Measurements from ENCODE around the gene IGF1R.

Gene IGF1R

DNA sequence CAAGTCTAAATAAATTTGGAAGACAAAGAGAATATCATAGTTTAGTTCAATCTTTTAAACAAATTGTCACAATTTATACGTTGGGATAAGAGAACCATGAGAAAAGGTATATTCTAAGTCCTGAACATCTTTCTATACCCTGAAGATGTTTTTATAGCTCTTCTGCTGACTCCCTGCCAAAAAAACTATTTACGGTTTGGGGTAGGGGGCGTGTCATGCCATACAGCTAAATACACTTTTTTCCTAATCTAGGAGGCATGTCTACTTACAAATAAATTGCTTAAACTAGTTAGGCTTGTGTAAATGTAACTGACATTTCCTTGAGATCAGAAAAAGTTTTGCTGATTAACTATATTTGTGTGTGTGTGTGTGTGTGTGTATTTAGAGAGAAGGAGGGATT lies 195.9 kb downstream of the IGF1R start:
- TF ChIP-seq, protein P1, sequence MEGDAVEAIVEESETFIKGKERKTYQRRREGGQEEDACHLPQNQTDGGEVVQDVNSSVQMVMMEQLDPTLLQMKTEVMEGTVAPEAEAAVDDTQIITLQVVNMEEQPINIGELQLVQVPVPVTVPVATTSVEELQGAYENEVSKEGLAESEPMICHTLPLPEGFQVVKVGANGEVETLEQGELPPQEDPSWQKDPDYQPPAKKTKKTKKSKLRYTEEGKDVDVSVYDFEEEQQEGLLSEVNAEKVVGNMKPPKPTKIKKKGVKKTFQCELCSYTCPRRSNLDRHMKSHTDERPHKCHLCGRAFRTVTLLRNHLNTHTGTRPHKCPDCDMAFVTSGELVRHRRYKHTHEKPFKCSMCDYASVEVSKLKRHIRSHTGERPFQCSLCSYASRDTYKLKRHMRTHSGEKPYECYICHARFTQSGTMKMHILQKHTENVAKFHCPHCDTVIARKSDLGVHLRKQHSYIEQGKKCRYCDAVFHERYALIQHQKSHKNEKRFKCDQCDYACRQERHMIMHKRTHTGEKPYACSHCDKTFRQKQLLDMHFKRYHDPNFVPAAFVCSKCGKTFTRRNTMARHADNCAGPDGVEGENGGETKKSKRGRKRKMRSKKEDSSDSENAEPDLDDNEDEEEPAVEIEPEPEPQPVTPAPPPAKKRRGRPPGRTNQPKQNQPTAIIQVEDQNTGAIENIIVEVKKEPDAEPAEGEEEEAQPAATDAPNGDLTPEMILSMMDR (IDR thresholded peaks at IDR 0.05; ENCODE audit: insufficient read depth, low read depth, low read length, missing control alignments): no peak
- DNase-seq (ENCODE audit: low read depth): no peak
- no peak overlapping the region for H3K4me3 ChIP-seq (ENCODE audit: low read depth, low read length)

DNA sequence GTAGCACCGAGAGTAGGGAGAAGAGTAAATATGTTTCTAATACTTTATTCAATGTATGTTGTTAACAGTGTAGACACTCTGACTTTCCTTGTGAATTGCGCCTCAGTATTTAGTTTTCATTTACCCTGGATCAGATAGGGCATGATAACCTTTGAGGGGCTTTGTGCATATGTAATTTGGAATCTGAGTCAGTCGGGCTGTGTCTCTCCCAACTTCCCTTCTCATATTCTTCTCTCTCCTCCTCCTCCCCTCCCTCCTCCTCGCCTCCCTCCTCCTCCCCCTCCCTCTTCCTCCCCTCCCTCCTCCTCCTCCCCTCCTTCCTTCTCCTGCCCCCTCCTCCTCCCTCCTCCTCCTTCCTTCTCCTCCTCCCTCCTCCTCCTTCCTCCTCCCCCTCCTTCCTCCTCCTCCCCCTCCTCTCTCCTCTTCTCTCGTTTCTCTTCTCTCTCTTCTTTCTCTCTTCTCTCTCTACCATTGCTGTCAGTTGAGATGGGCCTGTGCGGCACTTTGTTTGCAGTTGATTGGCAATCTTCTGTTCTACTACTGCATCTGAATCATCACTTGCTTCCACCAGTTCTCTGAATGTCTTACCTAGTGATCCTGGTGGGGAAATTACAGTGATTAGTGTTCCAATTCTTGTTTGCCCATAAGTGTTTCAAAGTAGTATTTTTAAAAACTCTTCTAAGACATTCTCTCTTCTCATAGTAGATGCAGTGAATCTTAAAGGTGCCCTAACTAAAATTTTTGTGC lies 197.0 kb downstream of the IGF1R start:
- TF ChIP-seq, protein P1 (IDR thresholded peaks at IDR 0.05; ENCODE audit: insufficient read depth, low read depth, low read length, missing control alignments): no peak
- H3K4me3 ChIP-seq (ENCODE audit: low read depth, low read length): no peak overlapping the region

DNA sequence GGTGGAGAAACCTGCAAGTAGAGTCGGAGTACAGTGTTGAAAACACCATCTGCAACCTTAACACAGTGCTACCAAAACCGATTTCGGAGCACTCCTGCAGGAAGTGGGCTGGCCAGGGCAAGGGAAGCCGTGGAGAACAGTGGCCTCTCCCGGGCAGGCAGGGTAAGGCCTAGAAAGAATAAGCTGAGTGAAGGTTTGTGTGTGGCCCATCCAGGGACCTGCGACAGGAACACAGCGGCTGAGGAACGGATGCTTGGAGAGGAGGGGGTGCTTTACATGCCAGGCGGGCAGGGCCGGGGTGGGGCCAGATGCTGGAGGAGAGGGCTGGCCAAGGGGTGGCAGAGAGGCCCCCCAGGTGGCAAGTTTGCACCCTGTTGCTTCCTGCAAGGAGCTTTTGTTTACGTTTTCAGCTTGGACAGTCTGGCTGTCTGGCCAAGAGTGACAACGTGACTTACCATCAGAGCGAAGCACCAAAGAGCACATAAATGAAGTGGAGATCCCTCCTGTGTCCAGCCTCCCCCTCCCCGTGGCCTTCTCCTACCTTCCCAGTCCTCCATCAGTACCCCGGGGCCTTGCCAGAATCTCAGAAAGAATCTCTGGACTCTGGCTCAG lies 202.7 kb downstream of the IGF1R start:
- no peak overlapping the region for H3K4me3 ChIP-seq (ENCODE audit: low read depth, low read length)
- peak; percentile 83 for DNase-seq (ENCODE audit: low read depth)
- TF ChIP-seq, protein P1 (IDR thresholded peaks at IDR 0.05; ENCODE audit: insufficient read depth, low read depth, low read length, missing control alignments): peak; percentile 74

More for the DNA sequence above, 197.0 kb downstream of the IGF1R start:
- DNase-seq (ENCODE audit: low read depth): no peak

DNA sequence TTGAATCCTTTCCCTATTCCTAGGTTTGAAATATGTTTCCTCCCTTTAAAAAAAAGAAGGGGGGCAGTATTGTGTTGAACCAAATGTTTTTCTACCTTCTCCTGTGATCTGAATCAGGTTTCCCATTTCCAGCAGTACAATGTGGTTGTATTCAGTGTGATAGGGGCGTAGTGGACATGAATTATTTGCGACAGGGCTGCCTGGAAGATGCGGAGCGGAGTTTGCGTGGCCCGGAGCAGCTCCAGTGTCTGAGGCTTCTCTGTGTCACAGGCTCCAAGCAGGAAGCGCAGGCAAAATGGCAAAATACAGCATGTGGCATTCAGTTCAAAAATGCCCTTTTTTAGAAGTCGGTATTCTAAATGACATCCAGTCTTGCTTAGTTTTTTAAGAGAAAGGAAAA lies 204.8 kb downstream of the IGF1R start:
- DNase-seq (ENCODE audit: low read depth): peak; percentile 89
- TF ChIP-seq, protein P1 (IDR thresholded peaks at IDR 0.05; ENCODE audit: insufficient read depth, low read depth, low read length, missing control alignments): no peak
- H3K4me3 ChIP-seq (ENCODE audit: low read depth, low read length): peak overlapping the region; percentile 57

DNA sequence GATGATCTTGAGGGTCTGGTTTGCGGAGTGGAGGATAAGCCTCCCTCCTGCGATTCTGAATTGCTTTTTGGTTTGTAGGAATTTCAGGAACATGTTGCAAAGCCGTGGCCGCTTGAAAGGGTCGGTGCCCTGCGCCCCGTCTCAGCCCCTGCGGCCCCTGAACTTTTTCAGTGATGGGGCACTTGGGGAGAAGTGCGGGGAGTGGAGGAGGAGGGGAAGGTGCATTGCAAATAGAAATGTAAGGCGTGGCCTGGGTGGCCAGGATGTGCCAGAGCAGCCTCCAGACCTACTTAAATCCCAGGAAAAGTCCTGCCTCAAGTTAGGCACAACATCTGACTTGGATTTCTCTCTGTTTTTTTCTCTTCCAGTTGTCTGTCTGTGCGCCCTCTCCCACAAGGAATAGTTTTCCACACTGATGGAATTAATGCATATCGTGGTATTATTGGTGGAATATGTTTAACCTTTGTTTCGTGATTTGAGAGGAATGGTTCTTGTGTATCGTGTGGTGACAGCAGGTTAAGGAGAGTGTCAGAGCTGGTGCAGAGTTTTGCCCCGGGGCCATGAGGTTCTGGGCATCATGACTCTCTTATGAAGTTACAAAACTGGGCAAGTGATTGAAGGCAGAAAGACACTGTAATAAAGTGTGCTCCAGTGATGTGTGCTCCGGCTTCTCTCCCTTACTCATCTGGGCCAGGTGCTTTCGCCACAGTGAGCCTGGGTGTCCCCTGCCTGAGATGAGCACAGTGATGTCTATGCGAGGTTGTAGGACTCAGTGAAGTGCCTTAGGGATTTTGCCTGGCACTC lies 205.5 kb downstream of the IGF1R start:
- DNase-seq (ENCODE audit: low read depth): no peak
- TF ChIP-seq, protein P1 (IDR thresholded peaks at IDR 0.05; ENCODE audit: insufficient read depth, low read depth, low read length, missing control alignments): no peak
- H3K4me3 ChIP-seq (ENCODE audit: low read depth, low read length): no peak overlapping the region

DNA sequence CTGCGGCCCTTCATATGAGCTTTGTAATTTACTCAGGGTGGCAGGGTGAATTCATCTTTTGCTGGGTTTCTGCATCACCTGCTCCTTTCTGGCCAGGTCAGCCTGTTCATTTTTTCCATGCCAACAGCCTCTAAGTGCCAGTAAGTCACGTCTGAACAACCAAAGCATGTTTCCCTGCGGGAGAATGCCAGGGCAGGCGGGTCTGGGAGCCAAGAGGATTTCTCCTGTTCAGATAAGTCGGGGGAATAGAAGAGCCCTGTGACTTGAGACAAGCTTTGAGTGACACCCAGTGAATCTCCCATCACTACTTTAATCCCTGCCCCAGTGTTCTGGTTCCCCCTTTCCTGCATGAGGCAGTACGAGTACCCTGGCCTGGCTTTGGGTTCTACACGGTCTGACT lies 206.2 kb downstream of the IGF1R start:
- TF ChIP-seq, protein P1 (IDR thresholded peaks at IDR 0.05; ENCODE audit: insufficient read depth, low read depth, low read length, missing control alignments): no peak
- H3K4me3 ChIP-seq (ENCODE audit: low read depth, low read length): no peak overlapping the region
- DNase-seq (ENCODE audit: low read depth): no peak

All from GM12865 (cell line).